RCC 7860 (cell line): Measurements from ENCODE around the gene TFF2.

ENCODE experiments used
- DNase-seq: peaks from one replicate; pipeline ENCODE4 v3.0.0-alpha.2; 2015; ENCODE audit warnings: low spot score
- FAIRE-seq: peaks from 2 replicates; lab custom pipeline; 2012; peaks lifted over from hg19 to GRCh38; lab: Jason Lieb, UNC

TFF2 gene

DNA sequence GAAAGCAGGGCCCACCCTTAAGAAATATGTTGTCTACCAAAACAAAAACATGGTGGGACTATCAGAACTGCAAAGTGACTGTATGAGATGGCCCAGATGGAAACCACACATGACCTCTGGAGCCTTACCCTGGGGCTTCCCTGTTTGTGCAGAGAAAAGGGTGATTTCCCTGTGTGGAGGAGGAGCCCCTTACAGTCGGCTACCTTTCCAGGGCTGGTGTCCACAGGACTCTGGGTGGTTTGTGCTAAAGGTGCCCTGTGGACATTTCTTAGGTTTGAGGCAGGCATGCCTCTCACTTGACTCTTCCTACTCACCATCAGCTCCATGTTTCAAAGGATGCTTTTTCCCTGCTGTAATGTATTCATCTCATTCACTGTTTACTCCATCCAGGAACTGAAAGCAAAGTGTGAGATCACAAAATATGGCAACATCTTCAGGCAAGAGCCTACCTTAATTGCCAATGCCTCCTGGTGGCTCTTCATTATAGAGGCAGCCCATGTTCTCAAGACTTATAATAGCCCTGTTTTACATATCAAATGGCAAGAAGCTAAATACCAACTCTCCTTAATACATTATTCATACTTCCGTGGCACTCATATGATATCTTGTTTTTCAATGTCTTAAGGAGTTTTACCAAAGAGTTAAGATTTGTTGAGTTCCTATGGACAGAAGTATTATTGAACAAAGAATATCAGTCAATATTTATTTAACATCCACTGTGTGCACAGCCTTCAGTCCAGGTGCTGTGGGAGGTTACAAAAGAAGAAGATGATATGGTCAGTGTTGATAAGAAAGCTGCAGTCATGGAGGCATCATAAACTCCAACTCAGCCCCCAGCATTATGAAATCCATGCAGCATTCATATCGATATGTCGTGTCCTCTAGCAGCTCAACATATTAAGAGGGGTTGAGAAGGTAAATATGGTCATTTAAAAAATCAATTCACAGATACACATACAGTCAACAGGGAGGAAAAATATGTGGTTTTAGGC, 20.1 kb downstream of the TFF2 start:
- no peak for DNase-seq
- no peak for FAIRE-seq

DNA sequence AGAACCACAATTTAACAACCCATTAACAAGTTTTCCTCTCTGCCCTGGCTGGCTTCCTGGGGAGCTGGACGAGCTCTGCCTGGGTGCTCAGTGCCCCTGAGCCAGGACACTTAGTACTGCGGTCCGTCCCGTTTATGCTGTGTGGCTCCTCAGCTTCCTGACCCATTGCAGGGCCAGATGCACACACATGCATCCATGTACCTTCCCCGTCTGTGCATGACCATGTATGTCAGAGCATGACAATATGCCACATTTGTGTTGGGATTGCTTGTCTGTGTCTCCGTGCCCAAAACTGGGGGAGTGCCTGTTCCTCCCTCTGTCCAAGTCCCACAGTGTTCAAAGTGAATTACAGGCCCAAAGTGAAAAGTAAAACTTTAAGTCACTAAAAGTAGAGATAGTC, 25.9 kb downstream of the TFF2 start:
- DNase-seq (no peak), FAIRE-seq (no peak)

DNA sequence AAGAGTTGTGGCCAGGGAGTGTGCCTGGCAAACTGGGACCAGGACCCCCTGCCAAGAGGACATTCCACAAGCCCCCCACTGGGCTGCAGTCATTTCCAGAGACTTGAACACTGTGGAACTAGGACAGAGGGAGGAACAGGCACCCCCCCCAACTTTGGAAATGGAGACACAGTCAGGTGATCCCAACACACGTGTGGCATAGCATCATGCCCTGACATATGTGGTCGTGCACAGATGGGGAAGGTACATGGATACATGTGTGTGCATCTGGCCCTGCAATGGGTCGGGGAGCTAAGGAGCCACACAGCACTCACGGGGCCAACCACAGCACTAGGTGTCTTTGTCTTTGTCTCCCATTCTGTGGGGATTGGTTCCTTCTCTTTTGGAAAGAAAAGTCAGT, 28.9 kb downstream of the TFF2 start:
- no peak for DNase-seq
- FAIRE-seq = no peak

DNA sequence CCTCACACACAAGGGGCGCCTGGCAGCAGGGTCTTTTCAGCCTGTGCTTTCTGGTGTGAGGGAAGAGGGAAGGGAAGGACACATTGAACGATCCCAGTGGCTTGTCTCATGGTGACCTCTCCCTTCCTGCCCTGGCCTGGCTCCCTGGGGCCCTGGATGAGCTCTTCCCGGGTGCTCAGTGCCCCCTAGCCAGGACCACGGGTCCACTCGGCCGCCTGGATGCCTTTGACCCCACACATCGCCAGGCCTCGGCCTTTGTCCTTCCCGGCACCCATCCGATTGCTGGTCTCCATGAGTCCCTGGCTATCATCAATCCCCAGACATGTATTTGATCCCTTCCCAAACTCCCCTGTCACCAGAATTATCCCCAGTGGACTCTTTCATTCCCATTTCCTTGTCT, 29.6 kb downstream of the TFF2 start:
- FAIRE-seq = no peak

DNA sequence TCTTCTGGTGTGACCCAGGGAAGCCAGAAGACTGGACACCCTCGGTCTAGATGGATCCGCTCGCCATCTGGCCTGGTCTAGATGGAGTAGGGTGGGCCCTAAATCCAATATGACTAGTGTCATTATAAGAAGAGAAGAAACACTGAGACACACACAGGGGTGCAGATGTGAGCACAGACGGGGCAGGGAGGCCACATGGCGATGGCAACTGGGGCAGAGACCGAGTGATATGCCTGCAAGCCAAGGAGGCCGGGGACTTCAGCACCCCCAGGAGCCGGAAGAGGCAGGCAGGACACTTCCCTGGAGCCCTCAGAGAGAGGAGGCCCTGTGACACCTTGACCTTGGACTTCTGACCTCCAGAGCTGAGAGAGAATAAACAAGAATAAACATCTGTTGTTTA, 30.0 kb downstream of the TFF2 start:
- FAIRE-seq (no peak), DNase-seq (no peak)

More for the DNA sequence above, 29.6 kb downstream of the TFF2 start:
- DNase-seq = no peak

DNA sequence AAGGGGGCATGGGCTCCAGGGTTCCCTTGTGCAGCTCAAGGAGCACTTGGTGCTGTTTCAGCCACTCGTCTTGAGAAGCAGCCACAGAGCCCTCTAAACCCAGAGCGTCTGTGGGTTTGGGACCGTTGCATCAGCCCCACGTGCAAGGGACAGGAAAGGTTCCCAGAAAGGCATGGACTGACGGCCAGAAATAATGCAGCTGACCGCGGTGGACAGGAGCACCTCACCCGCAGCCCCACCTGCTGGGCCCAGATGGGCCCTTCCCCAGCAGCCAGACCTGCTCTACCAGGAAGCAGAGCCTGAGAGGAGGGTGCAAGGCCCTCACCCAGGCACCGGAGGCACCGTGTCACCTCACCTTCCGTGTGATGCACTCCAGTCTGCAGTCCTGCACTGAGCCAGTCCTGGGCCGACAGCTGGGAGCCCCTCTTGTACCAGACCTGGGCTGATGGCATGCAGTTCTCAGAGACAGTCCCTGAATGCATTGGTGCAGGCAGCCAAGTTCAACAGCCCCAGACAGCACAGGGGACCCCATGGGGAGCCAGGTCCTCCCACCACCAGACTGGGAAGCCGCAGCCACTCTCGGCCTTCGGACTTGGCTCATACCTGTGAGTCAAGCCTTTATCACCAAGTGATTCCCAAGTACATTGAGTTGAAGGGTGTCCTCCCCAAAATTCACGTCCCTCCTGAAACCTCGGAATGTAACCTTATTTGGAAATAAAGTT, 30.8 kb downstream of the TFF2 start:
- DNase-seq (no peak), FAIRE-seq (no peak)

DNA sequence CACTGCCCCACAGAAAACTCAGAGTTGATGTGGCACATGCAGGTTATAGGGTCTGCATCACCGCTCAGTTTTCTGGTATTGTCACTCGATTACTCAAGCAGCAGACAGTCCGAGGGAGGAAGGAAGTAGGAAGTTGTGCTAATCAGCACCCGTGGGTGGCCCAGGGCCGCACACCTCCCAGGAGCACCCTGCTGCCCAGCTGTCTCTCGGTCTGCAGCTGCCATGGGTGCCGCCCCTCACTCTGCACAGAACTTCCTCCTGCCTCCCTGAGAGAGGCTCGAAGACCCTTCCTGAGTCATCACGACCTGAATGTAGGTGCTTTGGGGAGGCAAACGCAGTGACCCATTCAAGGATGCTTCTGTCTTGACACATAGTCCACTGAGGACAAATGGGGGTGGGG, 31.4 kb downstream of the TFF2 start:
- FAIRE-seq (no peak), DNase-seq (no peak)

DNA sequence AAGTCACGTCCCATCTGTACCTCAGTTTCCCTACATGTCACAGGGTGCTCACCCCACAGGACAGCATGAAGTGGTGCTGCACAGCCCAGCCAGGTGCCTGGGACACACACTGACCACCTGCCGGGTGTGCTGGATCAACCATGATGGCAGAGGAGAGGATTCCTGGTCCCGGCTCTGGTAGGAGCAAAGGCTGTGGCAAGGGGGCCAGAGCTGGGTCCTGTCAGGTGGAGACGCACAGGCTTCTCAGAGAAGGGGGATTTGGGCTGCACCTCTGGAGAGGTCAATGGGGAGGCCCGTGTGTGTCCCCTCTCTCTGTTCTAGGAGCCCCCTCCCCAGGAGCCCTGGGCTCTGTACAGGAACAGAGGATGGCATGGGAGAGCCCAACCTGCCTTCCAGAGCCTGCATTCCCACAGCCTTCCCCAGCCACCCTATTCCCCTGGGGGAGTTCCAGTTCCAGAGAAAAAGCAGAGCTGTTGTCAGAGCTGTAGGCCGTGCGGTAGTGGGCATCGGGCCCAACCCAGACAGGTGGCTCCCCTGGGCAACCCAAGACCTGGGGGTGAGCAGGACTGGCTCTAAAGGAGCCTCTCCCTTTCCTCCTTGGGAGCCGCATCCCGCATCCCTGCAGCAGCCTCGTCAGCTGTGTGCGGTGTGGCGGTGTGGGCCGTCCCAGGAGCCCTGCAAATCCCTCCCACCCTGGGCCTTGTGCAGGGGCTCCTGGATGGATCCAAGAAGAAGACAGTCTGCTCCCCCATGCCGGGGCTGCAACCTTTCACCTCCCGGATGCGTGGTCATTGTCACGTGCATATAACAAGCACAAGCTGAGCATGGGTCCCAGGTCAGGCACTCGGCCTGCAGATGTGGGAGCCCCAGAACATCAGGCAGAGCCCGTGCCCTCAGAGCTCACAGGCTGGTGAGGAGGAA, 32.7 kb downstream of the TFF2 start:
- FAIRE-seq = no peak
- DNase-seq = no peak

DNA sequence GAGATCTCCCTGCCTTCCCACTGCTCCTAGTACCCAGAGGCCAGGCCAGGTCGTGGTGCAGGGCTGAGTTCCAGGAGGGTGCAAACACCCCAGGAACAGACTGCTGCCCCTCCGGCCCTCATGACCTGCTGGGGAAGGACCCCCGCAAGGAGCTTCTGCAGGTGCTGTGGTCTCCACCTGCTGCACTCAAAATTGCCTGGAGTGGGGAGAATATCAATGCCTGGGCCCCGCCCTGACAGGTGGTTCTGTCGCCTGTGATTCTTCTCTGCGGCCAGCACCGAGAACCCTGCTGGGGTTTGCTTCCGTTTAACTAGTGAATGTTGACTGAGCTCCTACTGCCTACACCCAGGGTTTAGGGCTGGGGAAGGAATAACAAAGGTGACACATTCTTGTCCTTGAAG, 33.5 kb downstream of the TFF2 start:
- FAIRE-seq = no peak
- no peak for DNase-seq

DNA sequence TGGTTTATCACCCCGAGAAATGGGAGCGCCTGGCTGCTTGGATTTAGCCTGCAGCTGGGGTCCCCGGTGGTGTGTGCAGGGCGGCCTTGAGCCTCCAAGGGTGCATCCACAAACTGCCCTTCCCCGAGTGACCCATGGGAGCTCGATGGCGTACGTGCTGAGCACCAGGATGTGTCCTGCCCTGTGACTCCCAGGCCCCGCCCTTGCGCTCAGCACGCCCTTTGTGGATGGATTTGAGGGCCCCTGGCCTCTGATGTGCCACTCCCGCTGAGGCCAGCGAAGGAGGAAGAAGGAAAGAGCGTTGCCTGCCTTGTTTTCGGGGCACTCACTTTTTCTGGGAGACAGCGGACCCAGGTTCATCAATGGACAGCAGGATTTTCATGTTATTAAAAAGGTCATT, 33.9 kb downstream of the TFF2 start:
- no peak for FAIRE-seq
- no peak for DNase-seq

DNA sequence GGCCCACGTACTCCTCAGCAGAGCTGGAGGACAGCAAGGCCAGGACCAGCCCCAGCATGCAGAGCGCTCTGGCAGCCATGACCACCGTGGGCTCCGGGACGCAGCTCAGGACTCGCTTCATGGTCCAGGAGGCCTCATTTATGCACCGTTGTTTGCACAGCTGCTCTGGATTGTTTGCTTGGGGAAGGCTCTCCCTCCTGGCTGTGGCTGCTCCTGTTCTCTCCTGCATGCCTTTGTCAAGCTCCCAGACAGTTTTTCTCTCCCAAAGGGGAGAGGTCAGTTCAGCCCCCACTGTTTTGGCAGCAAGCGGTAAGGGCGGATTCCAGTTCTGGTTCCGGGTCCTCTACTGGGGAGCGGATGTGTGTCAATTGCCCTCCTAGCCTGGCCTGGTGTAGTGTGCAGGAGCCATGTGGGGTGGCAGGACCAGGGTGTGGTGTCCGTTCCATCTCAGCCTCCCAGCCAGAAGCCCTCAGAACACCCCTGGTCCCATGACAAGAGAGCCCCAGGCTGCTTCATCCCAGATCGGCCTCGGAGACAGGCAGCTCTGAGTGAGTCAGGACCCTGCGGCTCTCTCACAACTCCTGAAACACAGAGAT, 35.4 kb downstream of the TFF2 start, which contains the start of gene TFF3:
Gene TFF3 (minus strand): TSS at position 114 of the 596 bp plus-strand sequence. CDS start 35 bp downstream, at position 79.
- no peak for FAIRE-seq
- DNase-seq = no peak

DNA sequence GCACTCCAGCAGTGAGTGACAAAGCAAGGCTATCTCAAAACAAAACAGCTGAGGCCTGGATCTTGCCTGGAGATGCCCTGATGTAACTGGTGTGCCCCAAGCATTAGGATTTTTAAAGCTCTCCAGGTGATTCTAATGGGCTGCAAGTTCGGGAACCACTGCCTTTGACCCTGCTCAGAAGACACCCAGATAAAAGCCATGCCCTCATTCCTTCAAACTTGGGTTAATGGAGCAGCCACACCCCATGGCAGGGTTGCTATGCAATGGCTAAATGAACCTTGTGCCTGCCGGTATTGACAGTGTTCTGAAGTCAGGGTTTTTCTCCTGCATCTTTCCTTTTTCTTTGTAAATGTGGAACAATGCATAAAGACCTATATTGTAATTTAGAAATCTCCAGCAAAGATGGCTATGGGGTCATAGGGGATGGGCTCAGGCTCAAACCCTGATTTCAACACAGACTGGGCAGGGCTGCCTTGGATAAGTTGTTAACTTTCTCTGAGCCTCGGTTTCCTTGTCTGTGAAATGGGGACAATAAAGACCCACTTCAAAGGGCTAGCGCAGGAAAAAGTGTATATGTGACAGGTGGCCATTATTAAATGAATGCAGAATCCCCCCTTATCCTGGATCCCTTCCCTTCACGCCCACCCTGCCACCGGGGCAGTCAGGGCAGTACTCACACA, 36.0 kb downstream of the TFF2 start:
- no peak for FAIRE-seq
- no peak for DNase-seq

DNA sequence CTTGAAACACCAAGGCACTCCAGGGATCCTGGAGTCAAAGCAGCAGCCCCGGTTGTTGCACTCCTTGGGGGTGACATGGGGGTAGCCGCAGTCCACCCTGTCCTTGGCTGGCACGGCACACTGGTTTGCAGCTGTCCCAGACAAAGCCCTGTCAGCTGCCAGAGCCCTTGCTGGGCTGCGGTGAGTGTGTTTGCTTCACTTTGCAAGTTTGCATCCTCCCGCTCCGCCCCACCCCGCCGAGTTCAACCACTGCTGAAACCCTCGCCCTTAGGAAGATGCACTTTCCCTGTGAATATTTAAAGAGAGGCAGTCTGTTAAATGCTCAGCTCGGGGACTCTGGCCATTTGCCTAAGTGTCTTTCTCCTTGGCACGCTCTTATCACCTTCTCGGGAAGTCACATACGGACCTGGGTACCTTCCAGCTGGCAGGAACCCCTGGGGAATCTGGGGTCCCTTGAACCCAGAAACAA, 37.3 kb downstream of the TFF2 start:
- FAIRE-seq (no peak), DNase-seq (no peak)

DNA sequence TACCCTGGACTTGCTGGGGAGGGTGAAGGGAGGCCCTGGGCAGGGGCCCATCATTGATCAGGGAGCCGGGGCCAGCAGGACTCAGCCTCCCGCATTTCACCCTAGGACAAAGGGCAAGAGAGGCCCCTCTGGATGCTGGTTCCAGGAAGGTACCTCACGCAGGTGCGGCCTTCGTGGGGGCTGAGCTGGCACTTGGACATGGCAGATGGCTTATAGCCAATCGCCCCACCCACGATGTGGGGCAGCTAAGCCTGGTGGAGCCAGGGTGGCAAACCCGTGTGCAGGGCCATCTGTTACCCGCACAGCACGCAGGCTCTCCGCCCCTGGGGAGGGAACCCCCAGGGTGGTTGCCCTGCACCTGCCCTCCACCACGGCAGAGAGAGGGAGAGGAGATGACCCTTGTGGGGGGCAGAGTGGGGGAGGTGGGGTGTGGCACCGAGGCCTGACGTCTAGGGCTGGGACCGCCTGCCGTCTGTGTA, 38.1 kb downstream of the TFF2 start:
- FAIRE-seq = no peak
- no peak for DNase-seq

DNA sequence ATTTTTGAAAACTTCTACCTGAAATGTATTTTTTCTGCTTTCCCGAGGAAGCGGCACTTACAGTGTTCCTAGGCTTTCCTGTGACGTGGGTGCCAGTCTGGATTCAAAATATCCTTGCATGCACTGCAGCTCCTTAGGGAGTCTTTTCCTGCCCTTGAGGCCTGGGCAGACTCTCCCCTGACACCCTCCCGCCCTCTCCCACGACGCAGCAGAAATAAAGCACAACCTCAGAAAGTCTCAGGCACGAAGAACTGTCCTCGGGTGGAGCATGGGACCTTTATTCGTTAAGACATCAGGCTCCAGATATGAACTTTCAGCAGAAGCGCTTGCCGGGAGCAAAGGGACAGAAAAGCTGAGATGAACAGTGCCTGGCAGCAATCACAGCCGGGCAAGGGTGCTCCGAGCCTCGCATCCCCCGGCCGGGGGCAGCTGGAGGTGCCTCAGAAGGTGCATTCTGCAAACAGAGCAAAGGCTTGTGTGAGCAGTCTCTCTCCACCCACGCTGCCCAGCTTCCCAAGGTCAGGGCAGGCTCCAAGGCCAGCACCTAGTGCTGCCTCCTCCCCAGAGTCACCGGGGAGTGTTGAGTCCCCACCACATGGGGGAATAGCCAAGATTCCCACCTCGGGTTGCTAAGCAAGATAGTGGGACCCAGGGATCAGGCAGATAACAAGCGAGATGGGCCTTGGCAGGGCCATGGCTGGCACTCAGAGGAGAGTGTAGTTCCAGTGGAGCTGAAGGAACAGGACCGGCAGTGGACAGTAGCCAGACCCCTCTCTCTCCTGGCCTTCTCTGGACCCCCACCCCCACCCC, 38.8 kb downstream of the TFF2 start:
- no peak for DNase-seq
- FAIRE-seq = no peak

DNA sequence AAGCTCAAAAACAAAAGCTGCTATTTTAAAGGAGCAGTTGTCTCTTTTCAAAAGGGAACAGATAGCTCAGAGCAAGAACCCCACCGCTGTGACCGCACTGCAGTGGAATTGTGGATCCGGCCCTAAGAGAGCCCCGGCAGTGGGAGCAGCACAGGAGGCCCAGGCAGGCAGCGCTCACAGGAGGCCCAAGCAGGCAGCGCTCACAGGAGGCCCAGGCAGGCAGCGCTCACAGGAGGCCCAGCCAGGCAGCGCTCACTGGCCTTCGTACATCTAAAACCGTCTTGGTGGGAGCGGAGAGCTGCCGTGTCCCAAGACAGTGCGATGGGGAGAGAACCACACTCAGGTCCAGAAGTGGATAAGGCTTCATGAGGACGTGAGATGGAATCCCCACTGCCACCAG, 39.6 kb downstream of the TFF2 start:
- DNase-seq = no peak
- no peak for FAIRE-seq

DNA sequence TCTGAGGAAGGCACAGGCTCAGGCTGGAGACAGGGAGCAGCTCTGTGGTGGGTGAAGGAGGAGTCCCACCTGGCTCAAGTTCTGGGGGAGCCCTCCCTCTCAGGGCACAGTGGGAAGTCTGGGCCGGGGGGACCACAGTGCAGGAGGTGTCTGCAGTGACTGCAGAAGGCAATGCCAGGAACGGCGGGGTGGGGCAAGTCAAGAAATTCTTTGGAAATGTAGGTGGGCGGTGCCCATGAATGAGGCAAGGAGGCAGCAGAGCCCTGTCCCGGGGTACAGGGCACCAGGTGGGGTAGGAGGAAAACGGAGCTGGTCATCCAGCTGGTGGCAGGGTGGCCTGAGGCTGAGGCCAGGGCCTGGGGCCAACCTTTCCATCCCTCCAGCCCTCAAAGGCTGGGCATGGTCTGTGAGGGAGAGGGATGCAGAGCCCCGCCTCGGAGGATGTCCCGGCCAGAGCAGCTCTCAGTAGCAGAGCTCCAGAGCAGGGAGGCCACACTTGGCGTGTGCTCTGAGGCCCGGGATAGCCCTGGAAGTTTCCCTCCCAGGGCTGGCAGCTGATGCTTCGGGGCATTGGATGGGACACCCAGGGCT, 40.3 kb downstream of the TFF2 start:
- DNase-seq (no peak), FAIRE-seq (no peak)

DNA sequence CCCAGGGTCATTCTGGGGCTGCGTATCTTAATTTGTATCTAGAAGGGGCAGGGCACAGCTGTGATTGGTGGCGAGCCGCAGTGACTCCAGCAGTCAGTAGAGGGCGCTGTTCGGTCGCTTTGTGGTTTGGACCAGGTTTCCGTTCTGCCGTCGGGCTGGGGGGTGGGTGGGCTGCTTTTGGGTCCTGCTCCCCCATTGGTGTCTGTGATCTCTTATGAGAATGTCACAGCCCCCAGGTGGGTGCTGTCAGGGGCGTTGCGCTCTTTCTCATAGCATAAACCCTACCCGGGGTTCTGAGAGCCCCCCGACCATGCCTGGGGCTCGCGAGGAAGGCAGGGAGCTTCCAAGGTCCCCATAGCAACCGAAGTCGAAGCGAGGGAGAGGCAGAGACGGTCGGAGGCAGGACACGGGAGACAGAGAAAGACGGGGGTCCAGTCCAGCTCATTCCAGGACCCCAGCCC, 41.0 kb downstream of the TFF2 start:
- DNase-seq (no peak), FAIRE-seq (no peak)
